Dendritic cell treated with granulocyte-macrophage colony-stimulating factor and Interleukin-4, amounts not matched to agents 40 ng/mL and 50 ng/mL, for 4 days (primary cell): ENCODE results near the gene SLC6A19.

Experiments used
- H3K27ac Mint-ChIP-seq: one replicate; pipeline ENCODE4 v1.8.0; 2022; ENCODE audit warnings: mild to moderate bottlenecking, mixed read lengths
- H3K27me3 Mint-ChIP-seq: one replicate; pipeline ENCODE4 v1.8.0; 2022; ENCODE audit warnings: mild to moderate bottlenecking, mixed read lengths
- H3K36me3 Mint-ChIP-seq: one replicate; pipeline ENCODE4 v1.8.0; 2022; ENCODE audit warnings: low read depth, mixed read lengths
- H3K4me1 Mint-ChIP-seq: one replicate; pipeline ENCODE4 v1.8.0; 2022; ENCODE audit warnings: low read depth, mixed read lengths
- H3K4me3 Mint-ChIP-seq: one replicate; pipeline ENCODE4 v1.8.0; 2022; ENCODE audit warnings: mild to moderate bottlenecking, moderate library complexity, mixed read lengths
- H3K9me3 Mint-ChIP-seq: one replicate; pipeline ENCODE4 v1.8.0; 2022; ENCODE audit warnings: mixed read lengths
- intact Hi-C: fragments of 100-400 bp; cut with micrococcal nuclease; formaldehyde crosslinking; loops from one replicate; pipeline ENCODE4 v1.15.0; 2022

The SLC6A19 gene

GRCh38 chr5:1273745-1274144, 72.3 kb downstream of the SLC6A19 start:
- Mint-ChIP-seq H3K9me3 (peaks cover 17% of the 10 kb centered on the region), H3K36me3 (no peaks in the 10 kb centered on the region), H3K27ac (no peak overlapping the region), H3K27me3 (no peaks in the 10 kb centered on the region), H3K4me1 (no peaks in the 10 kb centered on the region), H3K4me3 (no peak overlapping the region)
- intact Hi-C loops, result no loop called here

DNA sequence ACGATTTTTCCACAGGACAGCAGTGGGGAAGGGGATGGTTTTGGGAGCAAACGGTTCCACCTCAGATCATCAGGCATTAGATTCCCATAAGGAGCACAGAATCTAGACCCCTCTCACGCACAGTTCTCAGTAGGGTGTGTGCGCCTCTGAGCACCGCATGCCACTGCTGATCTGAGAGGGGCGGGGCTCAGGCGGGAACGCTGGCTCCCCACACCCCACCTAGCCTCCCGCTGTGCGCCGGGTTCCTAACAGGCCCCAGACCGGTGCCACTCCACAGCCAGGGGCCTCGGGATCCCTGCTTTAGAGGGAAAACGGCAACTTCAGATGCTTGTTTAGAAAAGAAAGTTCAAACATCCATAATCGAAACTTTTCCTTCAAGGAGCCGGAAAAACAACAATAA, 73.1 kb downstream of the SLC6A19 start:
- Mint-ChIP-seq H3K4me3 (no peak overlapping the region), H3K9me3 (peaks cover 21% of the 10 kb centered on the region), H3K27me3 (no peaks in the 10 kb centered on the region), H3K36me3 (no peaks in the 10 kb centered on the region), H3K4me1 (no peaks in the 10 kb centered on the region), H3K27ac (no peak overlapping the region)
- intact Hi-C loops, result no loop called here
